Ascending aorta (tissue), 2 donors: Measurements from ENCODE around the gene SGMS2. TPM values are rescaled to one million over a fixed set of nuclear protein-coding genes. Genes with fewer than 3 reads are reported as not detected.

Experiments used
- DNase-seq, 2 donors: peaks; one replicate each; pipeline ENCODE4 v3.0.0-alpha.2; 2019; ENCODE audit warnings: low spot score in 2 of 2
- H3K27ac ChIP-seq, 2 donors: fragments of 200-600 bp; sonication (generic); one replicate each; pipeline ENCODE4 v1.5.1; 2016 to 2017; ENCODE audit warnings: mild to moderate bottlenecking in 1 of 2
- H3K27me3 ChIP-seq: fragments of 200-600 bp; sonication (generic); one replicate; pipeline ENCODE4 v1.5.1; 2017
- H3K36me3 ChIP-seq, 2 donors: fragments of 200-600 bp; sonication (generic); one replicate each; pipeline ENCODE4 v1.5.1; 2016
- H3K4me1 ChIP-seq, 2 donors: fragments of 200-600 bp; sonication (generic); one replicate each; pipeline ENCODE4 v1.5.1; 2016 to 2017; ENCODE audit warnings: mild to moderate bottlenecking in 1 of 2
- H3K4me3 ChIP-seq, 2 donors: fragments of 200-600 bp; sonication (generic); one replicate each; pipeline ENCODE4 v1.5.1; 2016 to 2017; ENCODE audit warnings: mild to moderate bottlenecking in 1 of 2
- H3K9me3 ChIP-seq, 2 donors: fragments of 200-600 bp; sonication (generic); one replicate each; pipeline ENCODE4 v1.5.1; 2016
- intact Hi-C: fragments of 100-400 bp; cut with DNase I; formaldehyde crosslinking; loops from one replicate; pipeline ENCODE4 v1.15.1; 2023
- total RNA-seq: library from RNA; depleted of rRNA; stranded (reverse); fragments of >200 nt; gene quantifications from one replicate; pipeline ENCODE4 v1.1.0, GENCODE V29; 2016
- TF ChIP-seq, protein P1 (sequence below), 3 experiments: fragments of 200-600 bp in 2 of 3; fragments of 450-650 bp in 1 of 3; sonication (generic) in 2 of 3; IDR thresholded peaks; one replicate each; pipeline ENCODE4 v1.5.1; 2016 to 2019; ENCODE audit warnings: antibody characterized with exemption in 3 of 3, mild to moderate bottlenecking in 1 of 3, moderate library complexity in 1 of 3

The SGMS2 gene
- total RNA-seq, 1 donor from 2014 or later, result 333 TPM

DNA sequence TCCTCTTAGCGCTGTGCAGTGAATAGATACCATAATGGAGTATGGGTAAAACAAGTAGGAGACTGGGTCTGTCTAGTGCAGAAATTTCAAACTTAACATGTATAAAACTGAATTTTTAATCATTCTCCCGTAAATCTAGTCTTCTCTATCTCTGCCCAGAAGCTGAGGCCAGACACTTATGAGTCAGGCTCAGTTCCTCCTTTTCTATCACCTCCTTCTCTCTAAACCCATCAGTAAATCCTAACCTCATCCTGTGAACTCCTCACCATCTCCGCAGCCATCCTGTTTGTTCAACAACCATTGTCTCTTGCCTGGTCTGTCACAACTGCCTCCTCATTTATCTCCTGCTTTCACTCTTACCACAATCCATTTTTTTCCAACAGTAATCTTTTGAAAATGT is 19.8 kb upstream of the SGMS2 start:
- no peak overlapping the region for H3K27ac ChIP-seq
- no peaks in the 10 kb centered on the region for H3K9me3 ChIP-seq
- TF ChIP-seq, protein P1, sequence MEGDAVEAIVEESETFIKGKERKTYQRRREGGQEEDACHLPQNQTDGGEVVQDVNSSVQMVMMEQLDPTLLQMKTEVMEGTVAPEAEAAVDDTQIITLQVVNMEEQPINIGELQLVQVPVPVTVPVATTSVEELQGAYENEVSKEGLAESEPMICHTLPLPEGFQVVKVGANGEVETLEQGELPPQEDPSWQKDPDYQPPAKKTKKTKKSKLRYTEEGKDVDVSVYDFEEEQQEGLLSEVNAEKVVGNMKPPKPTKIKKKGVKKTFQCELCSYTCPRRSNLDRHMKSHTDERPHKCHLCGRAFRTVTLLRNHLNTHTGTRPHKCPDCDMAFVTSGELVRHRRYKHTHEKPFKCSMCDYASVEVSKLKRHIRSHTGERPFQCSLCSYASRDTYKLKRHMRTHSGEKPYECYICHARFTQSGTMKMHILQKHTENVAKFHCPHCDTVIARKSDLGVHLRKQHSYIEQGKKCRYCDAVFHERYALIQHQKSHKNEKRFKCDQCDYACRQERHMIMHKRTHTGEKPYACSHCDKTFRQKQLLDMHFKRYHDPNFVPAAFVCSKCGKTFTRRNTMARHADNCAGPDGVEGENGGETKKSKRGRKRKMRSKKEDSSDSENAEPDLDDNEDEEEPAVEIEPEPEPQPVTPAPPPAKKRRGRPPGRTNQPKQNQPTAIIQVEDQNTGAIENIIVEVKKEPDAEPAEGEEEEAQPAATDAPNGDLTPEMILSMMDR (IDR thresholded peaks at IDR 0.05), result no peak
- intact Hi-C loops, result no loop called here
- H3K36me3 ChIP-seq, result no peaks in the 10 kb centered on the region
- no peak for DNase-seq
- no peak overlapping the region for H3K4me3 ChIP-seq
- H3K4me1 ChIP-seq, result no peaks in the 10 kb centered on the region
- H3K27me3 ChIP-seq, result no peaks in the 10 kb centered on the region

DNA sequence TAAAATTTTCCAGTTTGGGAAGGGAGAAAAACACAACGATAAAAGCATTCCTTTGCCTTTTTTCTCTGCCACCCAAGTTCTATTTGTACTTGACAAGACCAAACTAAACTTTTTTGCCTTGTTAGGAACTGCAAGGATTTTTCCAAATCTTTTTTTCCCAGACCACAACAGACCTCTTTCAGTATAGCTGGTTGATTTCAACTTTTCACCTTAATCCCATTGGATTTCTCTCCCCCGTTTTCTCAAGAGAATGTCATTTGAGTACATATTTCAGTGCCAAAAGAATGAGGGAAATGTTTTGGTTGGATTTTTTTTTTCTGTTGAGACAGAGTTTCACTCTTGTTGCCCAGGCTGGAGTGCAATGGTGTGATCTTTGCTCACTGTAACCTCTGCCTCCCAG is 18.5 kb upstream of the SGMS2 start:
- TF ChIP-seq, protein P1 (IDR thresholded peaks at IDR 0.05), result no peak
- H3K4me3 ChIP-seq, result no peak overlapping the region
- H3K27me3 ChIP-seq, result no peaks in the 10 kb centered on the region
- DNase-seq, result no peak
- no peaks in the 10 kb centered on the region for H3K4me1 ChIP-seq
- no peak overlapping the region for H3K27ac ChIP-seq
- no peaks in the 10 kb centered on the region for H3K36me3 ChIP-seq
- intact Hi-C loops, result no loop called here
- H3K9me3 ChIP-seq, result no peaks in the 10 kb centered on the region

- Histone ChIP-seq H3K9me3 (no peaks in the 10 kb centered on the region), H3K27ac (no peak overlapping the region), H3K4me3 (no peak overlapping the region), H3K4me1 (no peaks in the 10 kb centered on the region), H3K27me3 (no peaks in the 10 kb centered on the region), H3K36me3 (no peaks in the 10 kb centered on the region)
- intact Hi-C loops, result no loop called here
- DNase-seq, result no peak
- TF ChIP-seq, protein P1 (IDR thresholded peaks at IDR 0.05), result no peak
Measured at GRCh38 chr4:107808572-107808971, 16.2 kb upstream of the SGMS2 start.

GRCh38 chr4:107809210-107809609 is 15.5 kb upstream of the SGMS2 start:
- TF ChIP-seq, protein P1 (IDR thresholded peaks at IDR 0.05), result no peak
- intact Hi-C loops, result no loop called here
- Histone ChIP-seq H3K4me3 (no peak overlapping the region), H3K36me3 (no peaks in the 10 kb centered on the region), H3K9me3 (no peaks in the 10 kb centered on the region), H3K4me1 (no peaks in the 10 kb centered on the region), H3K27ac (no peak overlapping the region), H3K27me3 (no peaks in the 10 kb centered on the region)
- no peak for DNase-seq

GRCh38 chr4:107814758-107815157 is 10.0 kb upstream of the SGMS2 start:
- Histone ChIP-seq H3K4me3 (no peak overlapping the region), H3K27ac (no peak overlapping the region), H3K4me1 (no peaks in the 10 kb centered on the region), H3K27me3 (no peaks in the 10 kb centered on the region), H3K36me3 (no peaks in the 10 kb centered on the region), H3K9me3 (no peaks in the 10 kb centered on the region)
- no peak for DNase-seq
- TF ChIP-seq, protein P1 (IDR thresholded peaks at IDR 0.05), result no peak
- intact Hi-C loops, result no loop called here

DNA sequence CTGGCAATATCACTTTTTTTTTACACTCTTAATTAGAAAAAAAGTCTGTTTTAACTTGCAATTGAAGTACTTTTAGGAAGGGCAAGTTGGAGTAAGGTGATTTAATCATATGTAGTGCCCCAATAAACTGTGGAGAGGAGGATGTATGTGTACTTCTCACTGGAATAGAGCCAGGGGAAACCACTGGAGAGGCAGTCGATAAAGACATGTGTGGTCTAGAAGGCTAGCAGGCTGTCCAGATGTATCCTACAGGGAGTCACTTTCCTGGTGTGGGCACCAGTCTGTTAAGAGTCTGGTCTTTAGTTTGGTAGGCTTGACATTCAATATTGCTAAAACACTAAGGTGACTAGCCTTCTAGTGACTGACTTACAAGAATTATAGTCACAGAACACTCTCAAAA is 9.6 kb upstream of the SGMS2 start:
- TF ChIP-seq, protein P1 (IDR thresholded peaks at IDR 0.05), result no peak
- intact Hi-C loops, result no loop called here
- Histone ChIP-seq H3K9me3 (no peaks in the 10 kb centered on the region), H3K27me3 (no peaks in the 10 kb centered on the region), H3K4me1 (no peaks in the 10 kb centered on the region), H3K36me3 (no peaks in the 10 kb centered on the region), H3K4me3 (no peak overlapping the region), H3K27ac (no peak overlapping the region)
- DNase-seq, result no peak
